Neuron (in vitro differentiated cells): ENCODE data around the gene MYLK2.
"Not testable (repeated sequence)": the region's sequence is repeated elsewhere in the genome, so short reads cannot be mapped to it uniquely, and the experiment has no call there.

ENCODE experiments used
- H2AFZ ChIP-seq: one replicate; pipeline ENCODE4 v1.6.1; 2013; ENCODE audit warnings: low read depth, mild to moderate bottlenecking, inconsistent platforms, low read length, moderate library complexity
- H3K27me3 ChIP-seq: one replicate; pipeline ENCODE4 v1.6.1; 2013; ENCODE audit warnings: low read length; ENCODE audit not compliant: insufficient read depth
- H3K36me3 ChIP-seq: one replicate; pipeline ENCODE4 v1.6.1; 2013; ENCODE audit warnings: low read length; ENCODE audit not compliant: insufficient read depth
- H3K4me1 ChIP-seq: one replicate; pipeline ENCODE4 v1.6.1; 2013; ENCODE audit warnings: low read length; ENCODE audit not compliant: insufficient read depth
- H3K4me3 ChIP-seq: 2 replicates; pipeline ENCODE4 v1.5.1; 2013; ENCODE audit warnings: mild to moderate bottlenecking, low read length, moderate library complexity
- H3K9me3 ChIP-seq: one replicate; pipeline ENCODE4 v1.6.1; 2013; ENCODE audit warnings: low read length

Gene MYLK2

GRCh38 chr20:31806564-31807355 is 12.4 kb upstream of the MYLK2 start:
- H2AFZ ChIP-seq = no peak overlapping the region
- peaks cover 7% of the 10 kb centered on the region for H3K4me1 ChIP-seq
- no peaks in the 10 kb centered on the region for H3K27me3 ChIP-seq
- no peak overlapping the region for H3K4me3 ChIP-seq
- peaks cover 29% of the 10 kb centered on the region for H3K36me3 ChIP-seq
- no peaks in the 10 kb centered on the region for H3K9me3 ChIP-seq

DNA sequence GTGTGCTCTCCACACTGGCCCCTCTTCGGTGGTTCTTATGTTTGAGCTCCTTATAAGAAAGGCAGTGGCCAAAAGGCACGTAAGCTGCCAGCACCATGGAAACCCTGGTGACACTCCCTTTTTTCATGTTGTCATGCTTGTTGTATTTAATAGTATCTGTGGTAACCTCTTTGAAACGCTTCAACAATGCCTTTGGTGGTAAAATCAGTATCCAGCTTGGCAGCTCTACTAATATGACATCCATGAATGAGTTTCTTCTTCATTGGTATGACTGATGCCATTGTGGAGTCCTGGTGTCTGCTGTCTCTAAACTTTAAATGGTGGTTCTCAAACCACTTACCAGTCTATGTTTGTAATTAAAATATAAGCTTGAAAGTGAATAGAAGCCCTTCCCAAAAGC is 10.7 kb upstream of the MYLK2 start:
- peaks cover 25% of the 10 kb centered on the region for H3K36me3 ChIP-seq
- no peak overlapping the region for H2AFZ ChIP-seq
- peaks cover 7% of the 10 kb centered on the region for H3K4me1 ChIP-seq
- no peaks in the 10 kb centered on the region for H3K27me3 ChIP-seq
- H3K9me3 ChIP-seq = no peaks in the 10 kb centered on the region
- H3K4me3 ChIP-seq = no peak overlapping the region

- H3K27me3 ChIP-seq = no peaks in the 10 kb centered on the region
- H3K4me3 ChIP-seq = no peak overlapping the region
- peaks cover 7% of the 10 kb centered on the region for H3K4me1 ChIP-seq
- no peak overlapping the region for H2AFZ ChIP-seq
- H3K36me3 ChIP-seq = peaks cover 19% of the 10 kb centered on the region
- no peaks in the 10 kb centered on the region for H3K9me3 ChIP-seq
Measured at GRCh38 chr20:31809661-31810060, 9.5 kb upstream of the MYLK2 start.

DNA sequence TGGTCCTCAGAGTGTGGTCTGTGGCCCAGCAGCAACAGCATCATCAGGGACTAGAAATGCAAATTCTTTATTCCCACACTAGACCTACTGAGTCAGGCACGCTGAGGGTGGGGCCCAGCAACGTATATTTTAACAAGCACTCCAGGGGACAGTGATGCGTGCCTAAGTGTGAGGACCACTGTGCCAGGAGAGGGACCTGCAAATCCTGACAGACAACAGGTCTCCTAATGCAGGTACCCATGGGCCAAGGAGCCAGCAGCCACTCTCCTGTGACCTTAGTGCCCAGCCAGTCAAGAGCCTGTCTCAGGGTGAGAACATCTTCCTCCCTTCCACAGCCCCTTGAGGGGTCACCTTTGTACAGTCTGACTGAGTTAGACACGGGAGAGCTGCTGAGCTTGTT is 8.0 kb upstream of the MYLK2 start:
- H3K4me1 ChIP-seq = peaks cover 7% of the 10 kb centered on the region
- peaks cover 11% of the 10 kb centered on the region for H3K36me3 ChIP-seq
- no peaks in the 10 kb centered on the region for H3K27me3 ChIP-seq
- H3K9me3 ChIP-seq = no peaks in the 10 kb centered on the region
- no peak overlapping the region for H2AFZ ChIP-seq
- no peak overlapping the region for H3K4me3 ChIP-seq

- Histone ChIP-seq H2AFZ (no peak overlapping the region), H3K36me3 (peaks cover 3% of the 10 kb centered on the region), H3K4me3 (no peak overlapping the region), H3K4me1 (peaks cover 7% of the 10 kb centered on the region), H3K27me3 (no peaks in the 10 kb centered on the region), H3K9me3 (no peaks in the 10 kb centered on the region)
Measured at GRCh38 chr20:31811796-31812728, 7.1 kb upstream of the MYLK2 start.

DNA sequence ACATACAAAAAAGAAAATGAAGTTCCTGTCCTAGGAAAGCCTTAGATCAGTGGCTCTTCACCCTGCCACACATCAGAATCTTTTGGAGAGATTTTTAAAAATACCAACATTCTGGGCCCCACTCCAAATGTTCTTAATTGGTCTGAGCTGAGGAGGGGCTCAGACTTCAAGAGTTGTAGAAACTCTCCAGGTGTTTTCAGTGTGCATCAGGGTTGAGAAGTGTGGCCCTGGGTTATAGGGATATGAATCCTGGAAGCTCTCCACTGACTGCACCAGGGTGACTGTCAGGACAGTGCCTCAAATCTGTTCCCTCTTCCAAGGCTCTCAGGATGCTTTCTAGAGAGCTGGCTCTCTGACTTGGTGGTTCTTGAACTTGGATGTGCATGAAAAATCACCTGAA is 5.5 kb upstream of the MYLK2 start:
- Histone ChIP-seq H3K9me3 (no peaks in the 10 kb centered on the region), H3K4me1 (peaks cover under 1% of the 10 kb centered on the region), H3K27me3 (no peaks in the 10 kb centered on the region), H2AFZ (no peak overlapping the region), H3K36me3 (no peaks in the 10 kb centered on the region), H3K4me3 (no peak overlapping the region)

- not testable (repeated sequence) for H3K36me3 ChIP-seq, H3K4me1 ChIP-seq, H3K9me3 ChIP-seq, H2AFZ ChIP-seq, H3K27me3 ChIP-seq, H3K4me3 ChIP-seq
Measured at GRCh38 chr20:31814142-31814541, 5.0 kb upstream of the MYLK2 start.

GRCh38 chr20:31815408-31816188 is 3.6 kb upstream of the MYLK2 start:
- H3K4me3 ChIP-seq = no peak overlapping the region
- no peaks in the 10 kb centered on the region for H3K9me3 ChIP-seq
- no peaks in the 10 kb centered on the region for H3K27me3 ChIP-seq
- H3K4me1 ChIP-seq = no peaks in the 10 kb centered on the region
- H2AFZ ChIP-seq = no peak overlapping the region
- no peaks in the 10 kb centered on the region for H3K36me3 ChIP-seq

DNA sequence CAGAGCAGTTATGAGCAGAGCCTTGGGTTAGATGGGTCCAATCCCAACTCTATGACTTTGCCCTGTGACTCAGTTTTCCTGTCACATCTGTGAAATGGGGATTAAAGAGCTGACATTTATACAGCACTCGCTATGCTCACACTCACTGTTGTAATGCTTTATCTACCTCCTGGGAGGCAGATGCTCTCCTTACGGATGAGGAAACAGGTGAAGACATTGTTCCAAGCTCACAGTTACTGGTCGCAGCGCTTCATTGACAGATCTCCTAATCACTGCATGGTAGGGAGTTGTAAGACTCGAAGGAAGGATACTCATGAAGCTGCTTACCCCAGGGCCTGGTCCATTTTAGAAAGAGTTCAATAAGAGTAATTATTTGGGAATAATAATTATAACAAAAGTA is 2.9 kb upstream of the MYLK2 start:
- no peak overlapping the region for H3K4me3 ChIP-seq
- H2AFZ ChIP-seq = no peak overlapping the region
- no peaks in the 10 kb centered on the region for H3K4me1 ChIP-seq
- H3K36me3 ChIP-seq = no peaks in the 10 kb centered on the region
- H3K9me3 ChIP-seq = no peaks in the 10 kb centered on the region
- H3K27me3 ChIP-seq = no peaks in the 10 kb centered on the region

DNA sequence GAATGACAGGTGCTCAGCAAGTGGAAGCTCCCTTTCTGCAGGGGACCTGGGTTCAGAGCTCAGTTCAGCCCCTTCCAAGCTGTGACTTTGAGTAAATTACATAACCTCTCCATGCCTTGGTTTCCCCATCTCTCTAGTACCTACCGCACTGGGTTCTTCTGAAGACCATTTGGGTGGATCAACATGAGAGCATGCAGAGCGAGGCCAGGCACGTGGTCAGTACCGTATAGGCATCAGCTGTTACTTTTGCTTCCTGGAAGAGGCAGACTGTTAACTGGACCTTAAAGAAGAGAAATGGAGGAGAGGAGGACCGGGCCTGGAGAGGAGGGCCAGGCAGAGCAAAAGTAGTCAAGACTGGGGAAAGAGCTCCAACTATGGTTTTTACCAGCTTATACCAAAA is 1.7 kb upstream of the MYLK2 start:
- no peaks in the 10 kb centered on the region for H3K36me3 ChIP-seq
- H3K27me3 ChIP-seq = no peaks in the 10 kb centered on the region
- no peaks in the 10 kb centered on the region for H3K4me1 ChIP-seq
- H2AFZ ChIP-seq = no peak overlapping the region
- no peak overlapping the region for H3K4me3 ChIP-seq
- H3K9me3 ChIP-seq = no peaks in the 10 kb centered on the region

GRCh38 chr20:31818376-31818908 is 714 bp upstream of the MYLK2 start:
- no peaks in the 10 kb centered on the region for H3K9me3 ChIP-seq
- no peak overlapping the region for H3K4me3 ChIP-seq
- peaks cover 6% of the 10 kb centered on the region for H3K4me1 ChIP-seq
- H3K36me3 ChIP-seq = no peaks in the 10 kb centered on the region
- no peaks in the 10 kb centered on the region for H3K27me3 ChIP-seq
- H2AFZ ChIP-seq = no peak overlapping the region

DNA sequence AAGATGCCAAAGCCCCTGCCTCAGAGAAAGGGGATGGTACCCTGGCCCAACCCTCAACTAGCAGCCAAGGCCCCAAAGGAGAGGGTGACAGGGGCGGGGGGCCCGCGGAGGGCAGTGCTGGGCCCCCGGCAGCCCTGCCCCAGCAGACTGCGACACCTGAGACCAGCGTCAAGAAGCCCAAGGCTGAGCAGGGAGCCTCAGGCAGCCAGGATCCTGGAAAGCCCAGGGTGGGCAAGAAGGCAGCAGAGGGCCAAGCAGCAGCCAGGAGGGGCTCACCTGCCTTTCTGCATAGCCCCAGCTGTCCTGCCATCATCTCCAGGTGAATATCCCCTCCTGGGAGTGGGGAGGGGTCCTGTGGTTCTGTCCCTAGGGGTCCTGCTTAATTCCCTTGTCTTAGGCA is 1.1 kb downstream of the MYLK2 start:
- no peaks in the 10 kb centered on the region for H3K27me3 ChIP-seq
- H3K36me3 ChIP-seq = no peaks in the 10 kb centered on the region
- H3K4me3 ChIP-seq = no peak overlapping the region
- no peak overlapping the region for H2AFZ ChIP-seq
- H3K9me3 ChIP-seq = no peaks in the 10 kb centered on the region
- peaks cover 12% of the 10 kb centered on the region for H3K4me1 ChIP-seq

GRCh38 chr20:31821427-31821826 is 2.3 kb downstream of the MYLK2 start:
- Histone ChIP-seq H3K4me3 (no peak overlapping the region), H2AFZ (no peak overlapping the region), H3K36me3 (no peaks in the 10 kb centered on the region), H3K9me3 (no peaks in the 10 kb centered on the region), H3K27me3 (no peaks in the 10 kb centered on the region), H3K4me1 (peaks cover 12% of the 10 kb centered on the region)
